Measurements from ENCODE around the gene TMEM121B. TPM values are rescaled to one million over a fixed set of nuclear protein-coding genes. Genes with fewer than 3 reads are reported as not detected.

The TMEM121B gene
- total and polyA plus RNA-seq, 2 experiments from 2014 or later = 2.0 to 7.2 TPM

DNA sequence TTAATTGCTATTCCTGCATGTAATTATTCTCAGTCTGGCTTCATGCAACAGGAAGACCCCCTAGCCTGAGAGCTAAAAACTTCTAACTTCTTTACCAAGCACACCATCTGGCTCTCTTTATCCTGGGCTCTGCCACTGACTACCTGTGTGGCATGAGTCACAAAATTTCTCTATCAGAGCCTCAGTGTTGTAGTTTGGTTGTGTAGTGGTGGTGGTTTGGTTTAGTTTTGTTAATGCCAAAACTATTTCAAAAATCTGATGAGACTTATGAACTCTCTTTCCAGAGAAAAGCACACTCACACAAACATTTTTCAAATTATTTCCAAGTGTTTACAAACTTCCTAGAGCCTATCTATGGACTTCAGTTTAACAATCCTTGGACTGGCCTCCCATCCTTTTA lies 43.9 kb downstream of the TMEM121B start:
- Mint-ChIP-seq H3K9me3 (no peaks in the 10 kb centered on the region), H3K36me3 (ENCODE audit: low read depth) (no peaks in the 10 kb centered on the region), H3K27me3 (ENCODE audit: insufficient read depth, low read depth, poor library complexity) (peaks cover 6% of the 10 kb centered on the region), H3K4me3 (no peak overlapping the region), H3K27ac (no peak overlapping the region), H3K4me1 (no peaks in the 10 kb centered on the region)
- no peaks in the 10 kb centered on the region for H3K27me3 ChIP-seq (ENCODE audit: insufficient read depth)
- no peak overlapping the region for H3K4me3 ChIP-seq
- DNase-seq (ENCODE audit: low spot score) (no peak), ATAC-seq (no peak)
- no peaks in the 10 kb centered on the region for H3K36me3 ChIP-seq (ENCODE audit: insufficient read depth)
- no peaks in the 10 kb centered on the region for H3K9me2 ChIP-seq (ENCODE audit: insufficient read depth)
- H3K4me2 ChIP-seq = no peak overlapping the region
- H3K79me2 ChIP-seq (replicated peaks; ENCODE audit: insufficient read depth) = no peaks in the 10 kb centered on the region
- no peak for TF ChIP-seq ZNF114 (CRISPR knock-in tag; IDR thresholded peaks at IDR 0.05)
- no peak for TF ChIP-seq JUNB (IDR thresholded peaks at IDR 0.05; ENCODE audit: unreplicated experiment)
- TF ChIP-seq, protein P1, sequence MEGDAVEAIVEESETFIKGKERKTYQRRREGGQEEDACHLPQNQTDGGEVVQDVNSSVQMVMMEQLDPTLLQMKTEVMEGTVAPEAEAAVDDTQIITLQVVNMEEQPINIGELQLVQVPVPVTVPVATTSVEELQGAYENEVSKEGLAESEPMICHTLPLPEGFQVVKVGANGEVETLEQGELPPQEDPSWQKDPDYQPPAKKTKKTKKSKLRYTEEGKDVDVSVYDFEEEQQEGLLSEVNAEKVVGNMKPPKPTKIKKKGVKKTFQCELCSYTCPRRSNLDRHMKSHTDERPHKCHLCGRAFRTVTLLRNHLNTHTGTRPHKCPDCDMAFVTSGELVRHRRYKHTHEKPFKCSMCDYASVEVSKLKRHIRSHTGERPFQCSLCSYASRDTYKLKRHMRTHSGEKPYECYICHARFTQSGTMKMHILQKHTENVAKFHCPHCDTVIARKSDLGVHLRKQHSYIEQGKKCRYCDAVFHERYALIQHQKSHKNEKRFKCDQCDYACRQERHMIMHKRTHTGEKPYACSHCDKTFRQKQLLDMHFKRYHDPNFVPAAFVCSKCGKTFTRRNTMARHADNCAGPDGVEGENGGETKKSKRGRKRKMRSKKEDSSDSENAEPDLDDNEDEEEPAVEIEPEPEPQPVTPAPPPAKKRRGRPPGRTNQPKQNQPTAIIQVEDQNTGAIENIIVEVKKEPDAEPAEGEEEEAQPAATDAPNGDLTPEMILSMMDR (conservative IDR thresholded peaks at IDR 0.05; ENCODE audit: low read depth in 2 of 2) = no peak
- no peaks in the 10 kb centered on the region for H3K4me1 ChIP-seq (ENCODE audit: insufficient read depth)
- no peak overlapping the region for H2AFZ ChIP-seq
- H3F3A ChIP-seq (replicated peaks; ENCODE audit: low read depth) = no peaks in the 10 kb centered on the region; the same call in 1 of the 2 replicates
- H3K27ac ChIP-seq (ENCODE audit: low read depth) = no peak overlapping the region
- H4K20me1 ChIP-seq (replicated peaks; ENCODE audit: insufficient read depth) = no peaks in the 10 kb centered on the region

DNA sequence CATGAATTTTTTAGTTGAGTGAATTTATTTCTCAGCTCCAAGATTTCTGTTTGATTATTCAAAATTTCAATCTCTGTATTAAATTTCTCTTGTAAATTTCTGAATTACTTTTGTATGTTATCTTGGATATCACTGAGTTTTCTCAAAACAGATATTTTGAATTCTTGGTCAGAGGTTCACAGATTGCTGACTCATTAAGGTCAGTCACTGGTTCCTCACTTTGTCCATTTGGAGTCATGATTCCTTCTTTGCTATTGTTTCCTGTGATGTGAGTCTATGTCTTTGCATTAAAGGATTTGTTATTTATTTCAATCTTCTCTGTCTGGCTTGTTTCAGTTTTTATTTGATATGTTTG lies 46.5 kb downstream of the TMEM121B start:
- H3K4me1 ChIP-seq (ENCODE audit: insufficient read depth) = no peaks in the 10 kb centered on the region
- Mint-ChIP-seq H3K27me3 (ENCODE audit: insufficient read depth, low read depth, poor library complexity) (peaks cover 6% of the 10 kb centered on the region), H3K4me1 (no peaks in the 10 kb centered on the region), H3K9me3 (no peaks in the 10 kb centered on the region), H3K4me3 (no peak overlapping the region), H3K27ac (peak overlapping the region; percentile 97), H3K36me3 (ENCODE audit: low read depth) (no peaks in the 10 kb centered on the region)
- no peak overlapping the region for H2AFZ ChIP-seq
- no peak overlapping the region for H3K4me3 ChIP-seq
- H3K9me2 ChIP-seq (ENCODE audit: insufficient read depth) = no peaks in the 10 kb centered on the region
- H3F3A ChIP-seq (replicated peaks; ENCODE audit: low read depth) = no peaks in the 10 kb centered on the region; the same call in 1 of the 2 replicates
- H3K27me3 ChIP-seq (ENCODE audit: insufficient read depth) = no peaks in the 10 kb centered on the region
- no peak for DNase-seq (ENCODE audit: low spot score)
- no peaks in the 10 kb centered on the region for H3K79me2 ChIP-seq (replicated peaks; ENCODE audit: insufficient read depth)
- no peaks in the 10 kb centered on the region for H4K20me1 ChIP-seq (replicated peaks; ENCODE audit: insufficient read depth)
- no peaks in the 10 kb centered on the region for H3K36me3 ChIP-seq (ENCODE audit: insufficient read depth)
- H3K4me2 ChIP-seq = no peak overlapping the region
- H3K27ac ChIP-seq (ENCODE audit: low read depth) = no peak overlapping the region
- ATAC-seq = no peak
- TF ChIP-seq ZNF331 (CRISPR knock-in tag; IDR thresholded peaks at IDR 0.05; ENCODE audit: low read depth) (no peak), NANOG (IDR thresholded peaks at IDR 0.05; ENCODE audit: borderline replicate concordance) (no peak), ZNF114 (CRISPR knock-in tag; IDR thresholded peaks at IDR 0.05) (no peak), STAT1 (IDR thresholded peaks at IDR 0.05; ENCODE audit: unreplicated experiment) (no peak), CREB1 (CRISPR knock-in tag; IDR thresholded peaks at IDR 0.05; ENCODE audit: low read depth) (no peak)
- TF ChIP-seq, protein P2, sequence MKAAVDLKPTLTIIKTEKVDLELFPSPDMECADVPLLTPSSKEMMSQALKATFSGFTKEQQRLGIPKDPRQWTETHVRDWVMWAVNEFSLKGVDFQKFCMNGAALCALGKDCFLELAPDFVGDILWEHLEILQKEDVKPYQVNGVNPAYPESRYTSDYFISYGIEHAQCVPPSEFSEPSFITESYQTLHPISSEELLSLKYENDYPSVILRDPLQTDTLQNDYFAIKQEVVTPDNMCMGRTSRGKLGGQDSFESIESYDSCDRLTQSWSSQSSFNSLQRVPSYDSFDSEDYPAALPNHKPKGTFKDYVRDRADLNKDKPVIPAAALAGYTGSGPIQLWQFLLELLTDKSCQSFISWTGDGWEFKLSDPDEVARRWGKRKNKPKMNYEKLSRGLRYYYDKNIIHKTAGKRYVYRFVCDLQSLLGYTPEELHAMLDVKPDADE (IDR thresholded peaks at IDR 0.05) = no peak
- TF ChIP-seq, protein P3, sequence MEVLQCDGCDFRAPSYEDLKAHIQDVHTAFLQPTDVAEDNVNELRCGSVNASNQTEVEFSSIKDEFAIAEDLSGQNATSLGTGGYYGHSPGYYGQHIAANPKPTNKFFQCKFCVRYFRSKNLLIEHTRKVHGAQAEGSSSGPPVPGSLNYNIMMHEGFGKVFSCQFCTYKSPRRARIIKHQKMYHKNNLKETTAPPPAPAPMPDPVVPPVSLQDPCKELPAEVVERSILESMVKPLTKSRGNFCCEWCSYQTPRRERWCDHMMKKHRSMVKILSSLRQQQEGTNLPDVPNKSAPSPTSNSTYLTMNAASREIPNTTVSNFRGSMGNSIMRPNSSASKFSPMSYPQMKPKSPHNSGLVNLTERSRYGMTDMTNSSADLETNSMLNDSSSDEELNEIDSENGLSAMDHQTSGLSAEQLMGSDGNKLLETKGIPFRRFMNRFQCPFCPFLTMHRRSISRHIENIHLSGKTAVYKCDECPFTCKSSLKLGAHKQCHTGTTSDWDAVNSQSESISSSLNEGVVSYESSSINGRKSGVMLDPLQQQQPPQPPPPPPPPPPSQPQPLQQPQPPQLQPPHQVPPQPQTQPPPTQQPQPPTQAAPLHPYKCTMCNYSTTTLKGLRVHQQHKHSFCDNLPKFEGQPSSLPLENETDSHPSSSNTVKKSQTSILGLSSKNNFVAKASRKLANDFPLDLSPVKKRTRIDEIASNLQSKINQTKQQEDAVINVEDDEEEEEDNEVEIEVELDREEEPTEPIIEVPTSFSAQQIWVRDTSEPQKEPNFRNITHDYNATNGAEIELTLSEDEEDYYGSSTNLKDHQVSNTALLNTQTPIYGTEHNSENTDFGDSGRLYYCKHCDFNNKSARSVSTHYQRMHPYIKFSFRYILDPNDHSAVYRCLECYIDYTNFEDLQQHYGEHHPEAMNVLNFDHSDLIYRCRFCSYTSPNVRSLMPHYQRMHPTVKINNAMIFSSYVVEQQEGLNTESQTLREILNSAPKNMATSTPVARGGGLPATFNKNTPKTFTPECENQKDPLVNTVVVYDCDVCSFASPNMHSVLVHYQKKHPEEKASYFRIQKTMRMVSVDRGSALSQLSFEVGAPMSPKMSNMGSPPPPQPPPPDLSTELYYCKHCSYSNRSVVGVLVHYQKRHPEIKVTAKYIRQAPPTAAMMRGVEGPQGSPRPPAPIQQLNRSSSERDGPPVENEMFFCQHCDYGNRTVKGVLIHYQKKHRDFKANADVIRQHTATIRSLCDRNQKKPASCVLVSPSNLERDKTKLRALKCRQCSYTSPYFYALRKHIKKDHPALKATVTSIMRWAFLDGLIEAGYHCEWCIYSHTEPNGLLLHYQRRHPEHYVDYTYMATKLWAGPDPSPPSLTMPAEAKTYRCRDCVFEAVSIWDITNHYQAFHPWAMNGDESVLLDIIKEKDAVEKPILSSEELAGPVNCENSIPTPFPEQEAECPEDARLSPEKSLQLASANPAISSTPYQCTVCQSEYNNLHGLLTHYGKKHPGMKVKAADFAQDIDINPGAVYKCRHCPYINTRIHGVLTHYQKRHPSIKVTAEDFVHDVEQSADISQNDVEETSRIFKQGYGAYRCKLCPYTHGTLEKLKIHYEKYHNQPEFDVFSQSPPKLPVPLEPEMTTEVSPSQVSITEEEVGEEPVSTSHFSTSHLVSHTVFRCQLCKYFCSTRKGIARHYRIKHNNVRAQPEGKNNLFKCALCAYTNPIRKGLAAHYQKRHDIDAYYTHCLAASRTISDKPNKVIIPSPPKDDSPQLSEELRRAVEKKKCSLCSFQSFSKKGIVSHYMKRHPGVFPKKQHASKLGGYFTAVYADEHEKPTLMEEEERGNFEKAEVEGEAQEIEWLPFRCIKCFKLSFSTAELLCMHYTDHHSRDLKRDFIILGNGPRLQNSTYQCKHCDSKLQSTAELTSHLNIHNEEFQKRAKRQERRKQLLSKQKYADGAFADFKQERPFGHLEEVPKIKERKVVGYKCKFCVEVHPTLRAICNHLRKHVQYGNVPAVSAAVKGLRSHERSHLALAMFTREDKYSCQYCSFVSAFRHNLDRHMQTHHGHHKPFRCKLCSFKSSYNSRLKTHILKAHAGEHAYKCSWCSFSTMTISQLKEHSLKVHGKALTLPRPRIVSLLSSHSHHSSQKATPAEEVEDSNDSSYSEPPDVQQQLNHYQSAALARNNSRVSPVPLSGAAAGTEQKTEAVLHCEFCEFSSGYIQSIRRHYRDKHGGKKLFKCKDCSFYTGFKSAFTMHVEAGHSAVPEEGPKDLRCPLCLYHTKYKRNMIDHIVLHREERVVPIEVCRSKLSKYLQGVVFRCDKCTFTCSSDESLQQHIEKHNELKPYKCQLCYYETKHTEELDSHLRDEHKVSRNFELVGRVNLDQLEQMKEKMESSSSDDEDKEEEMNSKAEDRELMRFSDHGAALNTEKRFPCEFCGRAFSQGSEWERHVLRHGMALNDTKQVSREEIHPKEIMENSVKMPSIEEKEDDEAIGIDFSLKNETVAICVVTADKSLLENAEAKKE (CRISPR knock-in tag; IDR thresholded peaks at IDR 0.05) = no peak
- TF ChIP-seq, protein P1 (conservative IDR thresholded peaks at IDR 0.05; ENCODE audit: low read depth in 2 of 2) = no peak

Measured in GM23338 (cell line).